ENCODE measurements around the gene CDH13.

Gene CDH13

DNA sequence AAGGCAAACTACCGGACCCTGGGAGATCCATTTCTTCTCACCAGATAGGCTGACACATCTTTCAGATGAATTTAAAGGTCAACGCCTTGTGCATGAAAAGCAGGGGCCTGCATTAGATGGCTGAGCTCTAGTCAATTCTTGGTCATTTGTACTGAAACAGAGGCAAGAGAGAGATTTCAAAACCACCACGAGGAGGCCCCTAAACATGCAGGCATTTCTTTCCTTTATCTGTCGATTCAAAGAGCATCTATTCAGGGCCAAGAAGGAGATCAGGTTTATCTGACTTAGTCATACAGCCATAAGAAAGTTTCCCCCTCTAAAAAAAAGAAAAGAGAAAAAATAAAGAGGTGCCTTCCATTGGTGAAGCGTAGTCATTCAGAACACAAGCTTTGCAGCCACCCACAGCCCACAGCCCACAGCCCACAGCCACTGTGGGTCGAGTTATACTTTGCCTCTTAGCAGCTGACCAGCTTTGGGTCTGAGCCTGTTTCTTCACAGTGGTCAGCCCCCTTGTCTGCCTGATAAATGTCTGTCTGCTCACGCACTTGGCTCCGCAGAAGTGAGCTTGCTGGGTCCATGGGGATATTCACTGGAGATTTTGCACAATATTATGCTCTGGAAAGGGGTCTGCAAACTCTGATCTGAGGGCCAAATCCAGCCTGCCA, 207.5 kb downstream of the CDH13 start:
- TF ChIP-seq, protein P1, sequence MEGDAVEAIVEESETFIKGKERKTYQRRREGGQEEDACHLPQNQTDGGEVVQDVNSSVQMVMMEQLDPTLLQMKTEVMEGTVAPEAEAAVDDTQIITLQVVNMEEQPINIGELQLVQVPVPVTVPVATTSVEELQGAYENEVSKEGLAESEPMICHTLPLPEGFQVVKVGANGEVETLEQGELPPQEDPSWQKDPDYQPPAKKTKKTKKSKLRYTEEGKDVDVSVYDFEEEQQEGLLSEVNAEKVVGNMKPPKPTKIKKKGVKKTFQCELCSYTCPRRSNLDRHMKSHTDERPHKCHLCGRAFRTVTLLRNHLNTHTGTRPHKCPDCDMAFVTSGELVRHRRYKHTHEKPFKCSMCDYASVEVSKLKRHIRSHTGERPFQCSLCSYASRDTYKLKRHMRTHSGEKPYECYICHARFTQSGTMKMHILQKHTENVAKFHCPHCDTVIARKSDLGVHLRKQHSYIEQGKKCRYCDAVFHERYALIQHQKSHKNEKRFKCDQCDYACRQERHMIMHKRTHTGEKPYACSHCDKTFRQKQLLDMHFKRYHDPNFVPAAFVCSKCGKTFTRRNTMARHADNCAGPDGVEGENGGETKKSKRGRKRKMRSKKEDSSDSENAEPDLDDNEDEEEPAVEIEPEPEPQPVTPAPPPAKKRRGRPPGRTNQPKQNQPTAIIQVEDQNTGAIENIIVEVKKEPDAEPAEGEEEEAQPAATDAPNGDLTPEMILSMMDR (IDR thresholded peaks at IDR 0.05; ENCODE audit: insufficient read depth, low read length, poor library complexity, severe bottlenecking), result no peak
- Histone ChIP-seq H3K36me3 (ENCODE audit: control insufficient read depth, insufficient read depth, low read length) (no peaks in the 10 kb centered on the region), H3K4me3 (replicated peaks; ENCODE audit: low read depth, low read length) (no peak overlapping the region), H3K27me3 (replicated peaks; ENCODE audit: control insufficient read depth, insufficient read depth, low read length) (no peaks in the 10 kb centered on the region)
- no peak for DNase-seq (ENCODE audit: extremely low read depth, insufficient read length)

DNA sequence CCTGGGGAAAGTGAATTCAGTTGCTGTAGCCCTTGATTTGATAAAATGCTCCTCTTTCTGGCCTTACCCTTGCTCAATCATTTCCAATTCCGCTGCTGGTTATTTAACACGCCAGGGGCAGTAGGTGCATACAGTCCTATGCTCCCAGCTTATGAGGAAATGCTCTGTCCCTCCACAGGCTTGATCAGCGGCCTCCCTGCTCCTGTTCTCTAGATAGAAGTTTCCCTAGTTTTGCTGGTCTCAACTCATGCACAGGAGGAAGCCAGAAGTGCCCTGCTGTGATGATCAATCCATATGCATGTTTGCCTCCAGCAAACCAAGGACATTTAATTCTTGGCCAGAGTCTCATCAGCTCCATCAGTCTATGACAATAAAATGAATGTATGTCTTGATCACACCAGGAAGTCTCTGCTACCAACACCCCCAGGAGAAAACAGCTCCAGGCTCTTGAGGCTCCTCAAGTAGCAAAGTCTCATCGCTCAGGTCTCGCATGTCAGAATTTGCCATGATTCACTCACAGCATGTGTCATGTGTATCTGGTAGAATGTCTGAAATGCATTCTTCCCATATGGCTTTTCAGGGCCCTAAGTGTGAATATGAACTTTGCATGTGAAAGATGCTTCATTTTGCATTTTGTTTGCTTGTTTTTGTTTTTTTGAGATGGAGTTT, 208.9 kb downstream of the CDH13 start:
- Histone ChIP-seq H3K4me3 (replicated peaks; ENCODE audit: low read depth, low read length) (no peak overlapping the region), H3K27me3 (replicated peaks; ENCODE audit: control insufficient read depth, insufficient read depth, low read length) (no peaks in the 10 kb centered on the region), H3K36me3 (ENCODE audit: control insufficient read depth, insufficient read depth, low read length) (no peaks in the 10 kb centered on the region)
- TF ChIP-seq, protein P1 (IDR thresholded peaks at IDR 0.05; ENCODE audit: insufficient read depth, low read length, poor library complexity, severe bottlenecking), result no peak
- DNase-seq (ENCODE audit: extremely low read depth, insufficient read length), result no peak

DNA sequence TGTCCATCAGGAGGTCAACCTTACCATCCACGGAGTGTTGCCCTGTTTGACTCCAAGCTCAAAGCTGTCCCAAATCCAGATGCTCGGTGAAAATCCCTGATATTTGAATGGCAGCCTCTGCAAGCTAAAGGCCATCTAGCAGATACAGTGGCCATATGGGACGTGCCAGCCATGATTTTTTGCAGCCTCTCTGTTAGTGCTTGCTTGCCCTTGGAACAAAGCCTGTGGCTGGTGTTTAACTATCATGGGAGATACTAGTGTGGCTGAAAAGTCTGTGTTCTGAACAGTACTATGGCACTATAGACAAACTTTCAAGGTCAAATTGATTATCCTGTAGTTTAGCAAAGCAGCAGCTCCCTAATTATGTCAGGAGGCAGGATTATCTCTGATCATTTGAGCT, 214.3 kb downstream of the CDH13 start:
- Histone ChIP-seq H3K36me3 (ENCODE audit: control insufficient read depth, insufficient read depth, low read length) (no peaks in the 10 kb centered on the region), H3K4me3 (replicated peaks; ENCODE audit: low read depth, low read length) (no peak overlapping the region), H3K27me3 (replicated peaks; ENCODE audit: control insufficient read depth, insufficient read depth, low read length) (no peaks in the 10 kb centered on the region)
- no peak for DNase-seq (ENCODE audit: extremely low read depth, insufficient read length)
- TF ChIP-seq, protein P1 (IDR thresholded peaks at IDR 0.05; ENCODE audit: insufficient read depth, low read length, poor library complexity, severe bottlenecking), result no peak

DNA sequence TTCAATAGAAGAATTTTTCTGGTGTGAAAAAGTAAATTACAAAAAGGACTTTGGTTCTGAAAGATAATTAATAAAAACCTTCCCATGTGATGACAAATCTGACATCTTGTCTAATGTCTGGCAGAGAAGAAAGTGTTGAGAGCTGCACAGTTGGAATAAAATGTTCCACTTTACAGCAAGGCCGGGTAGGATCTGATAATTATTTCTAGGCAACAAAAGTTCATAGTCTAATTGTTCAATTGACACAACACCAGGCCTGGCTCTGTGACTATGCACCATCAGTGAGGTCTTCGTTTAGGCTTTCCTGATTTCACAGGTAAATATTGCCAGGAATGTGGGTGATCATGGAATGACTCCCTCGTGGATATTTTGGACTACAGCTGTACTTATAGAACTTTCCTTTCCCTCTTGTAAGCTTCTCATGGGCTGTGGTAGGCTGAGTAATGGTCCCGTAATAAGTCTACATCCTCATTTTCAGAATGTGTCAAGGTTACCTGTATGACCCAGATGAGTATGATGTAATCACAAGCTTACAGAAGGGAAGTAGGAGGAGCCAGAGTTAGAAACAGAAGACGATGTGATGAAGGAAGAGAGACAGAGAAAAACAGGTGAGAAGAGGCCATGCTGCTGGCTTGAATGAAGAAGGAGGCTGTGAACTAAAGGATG, 217.0 kb downstream of the CDH13 start:
- TF ChIP-seq, protein P1 (IDR thresholded peaks at IDR 0.05; ENCODE audit: insufficient read depth, low read length, poor library complexity, severe bottlenecking), result no peak
- Histone ChIP-seq H3K36me3 (ENCODE audit: control insufficient read depth, insufficient read depth, low read length) (no peaks in the 10 kb centered on the region), H3K27me3 (replicated peaks; ENCODE audit: control insufficient read depth, insufficient read depth, low read length) (no peaks in the 10 kb centered on the region), H3K4me3 (replicated peaks; ENCODE audit: low read depth, low read length) (no peak overlapping the region)
- DNase-seq (ENCODE audit: extremely low read depth, insufficient read length), result no peak

DNA sequence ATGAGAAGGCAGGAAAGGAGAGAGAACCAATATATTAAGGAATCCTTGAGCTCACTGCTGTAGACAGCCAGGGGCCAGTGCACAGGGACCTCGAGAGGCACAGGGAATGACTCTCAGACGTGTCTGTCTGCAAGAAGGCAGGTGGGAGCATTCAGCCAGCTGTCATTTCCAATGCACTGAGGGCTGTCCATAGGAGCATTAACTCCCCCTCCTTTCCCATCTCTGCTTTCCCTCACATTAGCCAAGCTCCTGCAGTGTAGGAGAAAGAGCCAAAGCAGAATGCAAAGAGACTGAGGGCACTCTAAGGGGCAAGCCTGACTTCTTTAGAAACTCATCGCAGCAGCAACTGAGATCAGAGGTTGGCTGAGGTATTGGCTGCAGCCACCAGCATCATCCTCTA, 218.3 kb downstream of the CDH13 start:
- H3K4me3 ChIP-seq (replicated peaks; ENCODE audit: low read depth, low read length), result no peak overlapping the region
- DNase-seq (ENCODE audit: extremely low read depth, insufficient read length), result no peak
- TF ChIP-seq, protein P1 (IDR thresholded peaks at IDR 0.05; ENCODE audit: insufficient read depth, low read length, poor library complexity, severe bottlenecking), result no peak
- no peaks in the 10 kb centered on the region for H3K27me3 ChIP-seq (replicated peaks; ENCODE audit: control insufficient read depth, insufficient read depth, low read length)
- H3K36me3 ChIP-seq (ENCODE audit: control insufficient read depth, insufficient read depth, low read length), result no peaks in the 10 kb centered on the region
